Measurements from ENCODE around the gene RNF213.

RNF213 gene

GRCh38 chr17:80422276-80422675, 161.6 kb downstream of the RNF213 start:
- DNase-seq, result no peak

GRCh38 chr17:80422981-80423380, 162.3 kb downstream of the RNF213 start:
- peak; percentile 23 to 46 for DNase-seq

GRCh38 chr17:80423536-80424225, 163.0 kb downstream of the RNF213 start:
- no peak for DNase-seq

GRCh38 chr17:80424261-80424660, 163.6 kb downstream of the RNF213 start:
- DNase-seq, result no peak

GRCh38 chr17:80424878-80425765, 164.5 kb downstream of the RNF213 start:
- DNase-seq, result no peak

GRCh38 chr17:80425835-80426426, 165.3 kb downstream of the RNF213 start:
- no peak for DNase-seq

GRCh38 chr17:80426671-80427326, 166.1 kb downstream of the RNF213 start:
- peak; percentile 57 to 70 for DNase-seq

GRCh38 chr17:80427366-80428282, 167.0 kb downstream of the RNF213 start:
- no peak for DNase-seq

GRCh38 chr17:80428363-80428762, 167.7 kb downstream of the RNF213 start:
- no peak for DNase-seq

GRCh38 chr17:80428796-80429195, 168.1 kb downstream of the RNF213 start:
- DNase-seq, result no peak

GRCh38 chr17:80429356-80430275, 169.0 kb downstream of the RNF213 start:
- no peak for DNase-seq

- DNase-seq, result no peak
Observed at GRCh38 chr17:80430446-80431245, 170.0 kb downstream of the RNF213 start.

- DNase-seq, result no peak
Observed at GRCh38 chr17:80431246-80432195, 170.9 kb downstream of the RNF213 start.

- no peak for DNase-seq
Observed at GRCh38 chr17:80432350-80432955, 171.8 kb downstream of the RNF213 start.

GRCh38 chr17:80432961-80433550, 172.4 kb downstream of the RNF213 start:
- DNase-seq, result no peak

GRCh38 chr17:80433916-80434666, 173.4 kb downstream of the RNF213 start:
- DNase-seq, result no peak

- DNase-seq, result no peak
Observed at GRCh38 chr17:80437532-80437931, 176.9 kb downstream of the RNF213 start.
